HG02885 (cell line): ENCODE measurements around the gene CEP104.

Experiments used
- ATAC-seq: cut with Tn5 transposase; IDR thresholded peaks from one replicate; pipeline ENCODE4 v1.9.1; 2021; ENCODE audit warnings: mild to moderate bottlenecking; ENCODE audit not compliant: unreplicated experiment, poor library complexity

CEP104 gene

DNA sequence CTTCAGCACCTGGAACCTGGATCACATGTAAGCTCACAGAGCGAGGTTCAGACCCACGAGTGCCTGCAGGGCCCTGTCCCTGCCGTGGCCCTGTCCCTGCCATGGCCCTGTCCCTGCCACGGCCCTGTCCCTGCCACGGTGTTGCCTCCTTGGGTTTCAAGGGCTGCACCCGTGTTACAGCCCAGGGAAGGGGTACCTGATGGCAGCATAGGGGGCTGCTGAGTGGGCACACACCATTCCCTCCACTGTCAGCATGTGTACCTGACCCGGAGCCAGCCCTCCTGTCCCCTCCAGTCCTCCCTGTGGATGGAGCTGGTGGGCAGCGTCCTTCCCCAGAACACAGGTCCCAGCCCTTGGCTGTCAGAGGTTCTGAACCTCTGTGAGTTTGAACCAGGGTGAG lies 15.5 kb upstream of the CEP104 start:
- no peak for ATAC-seq

DNA sequence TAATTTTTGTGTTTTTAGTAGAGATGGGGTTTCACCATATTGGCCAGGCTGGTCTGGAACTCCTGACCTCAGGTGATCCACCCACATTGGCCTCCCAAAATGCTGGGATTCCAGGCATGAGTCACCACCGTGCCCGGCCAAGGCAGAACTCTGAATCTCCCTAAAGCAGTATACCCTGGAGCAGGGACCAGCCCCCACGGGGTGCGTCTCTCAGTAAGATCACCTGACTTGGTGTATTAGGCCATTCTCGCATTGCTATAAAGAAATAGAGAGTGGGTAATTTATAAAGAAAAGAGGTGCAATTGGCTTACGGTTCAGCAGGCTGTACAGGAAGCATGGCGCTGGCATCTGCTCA lies 14.4 kb upstream of the CEP104 start:
- ATAC-seq, result no peak

DNA sequence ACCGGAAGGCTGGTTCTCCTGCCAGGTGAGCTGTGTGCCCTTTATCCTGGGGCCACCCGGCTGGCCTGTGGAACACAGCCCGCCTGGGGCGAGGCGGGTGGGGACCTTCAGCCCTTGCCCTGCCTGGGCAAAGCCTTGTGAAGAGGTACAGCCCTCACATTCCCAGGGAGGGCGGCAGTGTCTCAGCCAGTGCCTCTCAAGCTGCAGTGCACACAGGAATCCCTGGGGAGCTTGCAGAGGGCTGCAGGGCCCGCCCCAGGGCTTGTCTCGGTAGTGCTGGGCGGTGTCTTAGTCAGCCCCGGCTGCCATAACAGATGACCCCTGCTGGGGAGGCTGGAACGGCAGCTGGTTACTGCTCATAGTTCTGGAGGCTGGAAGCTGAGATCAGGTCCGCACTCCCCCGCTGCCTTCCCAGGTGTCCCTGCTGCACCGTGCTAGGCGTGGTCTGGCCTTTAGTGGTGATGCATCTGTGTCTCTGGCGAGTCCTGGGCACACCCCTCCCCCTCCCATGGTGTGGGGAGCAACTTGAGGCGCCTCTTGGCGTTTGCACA lies 12.8 kb upstream of the CEP104 start:
- no peak for ATAC-seq

DNA sequence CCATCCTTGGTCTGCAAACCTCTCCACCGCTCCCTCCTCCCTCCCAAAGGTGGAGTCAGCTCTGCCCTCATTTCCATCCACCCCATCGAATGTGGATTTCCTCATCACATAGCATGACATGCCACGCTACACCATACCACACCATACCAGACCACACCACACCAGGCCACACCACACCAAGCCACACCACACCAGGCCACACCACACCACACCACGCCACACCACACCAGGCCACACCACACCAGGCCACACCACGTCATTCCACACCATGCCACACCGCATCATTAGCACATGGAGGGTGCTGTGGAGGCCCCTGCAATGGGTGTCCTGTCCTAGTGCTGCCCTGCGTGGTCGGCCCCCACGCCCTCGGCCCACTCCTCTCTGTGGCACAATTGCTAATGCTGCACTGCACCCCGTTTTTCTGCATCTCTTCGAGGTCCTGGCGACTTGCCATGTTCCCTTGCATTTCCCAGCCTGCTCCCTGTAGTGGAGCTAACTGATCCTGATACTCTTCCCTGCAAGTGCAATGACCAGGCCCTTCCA lies 11.5 kb upstream of the CEP104 start:
- no peak for ATAC-seq

DNA sequence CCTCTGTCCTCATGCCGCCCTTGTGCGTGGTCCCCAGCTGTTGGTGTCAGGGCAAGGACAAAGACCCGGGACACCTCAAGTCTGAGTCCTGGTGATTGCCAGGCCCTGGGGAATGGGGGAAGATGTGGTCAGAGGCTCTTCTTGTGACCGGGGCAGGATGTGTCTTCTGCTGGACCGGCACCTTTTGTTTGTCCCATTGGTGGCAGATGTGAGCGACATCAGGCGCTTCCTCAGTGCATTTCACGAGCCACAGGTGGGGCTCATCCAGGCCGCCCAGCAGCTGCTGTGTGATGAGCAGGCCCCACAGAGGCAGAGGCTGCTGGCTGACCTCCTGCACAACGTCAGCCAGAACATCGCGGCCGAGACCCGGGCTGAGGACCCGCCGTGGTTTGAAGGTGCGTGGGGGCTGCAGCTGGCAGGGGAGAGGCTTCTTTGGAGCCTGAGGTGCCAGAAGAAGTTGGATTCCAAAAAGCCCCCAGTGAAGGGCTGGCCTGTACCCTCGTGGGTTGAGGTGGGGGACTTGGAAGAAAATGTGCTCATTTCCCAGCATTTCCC lies 8.7 kb upstream of the CEP104 start:
- ATAC-seq, result no peak

DNA sequence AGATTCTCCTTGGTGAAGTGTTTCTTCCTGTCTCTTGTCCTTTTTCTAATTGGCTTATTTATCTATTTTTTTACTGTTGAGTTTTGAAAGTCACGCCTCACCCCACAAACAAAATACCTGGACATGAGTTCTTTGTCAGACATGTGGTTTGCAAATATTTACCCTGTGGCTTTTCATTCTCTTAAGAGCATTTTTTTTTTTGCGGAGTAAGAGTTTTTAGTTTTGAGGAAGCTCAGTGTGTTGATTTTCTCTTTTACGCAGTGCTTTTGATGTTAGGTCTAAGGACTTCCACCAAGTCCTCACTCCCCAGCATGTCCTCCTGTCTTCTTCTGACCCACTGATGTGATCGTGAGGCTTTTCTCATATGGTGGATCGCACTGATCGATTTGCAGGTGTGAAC lies 7.9 kb upstream of the CEP104 start:
- ATAC-seq, result no peak

DNA sequence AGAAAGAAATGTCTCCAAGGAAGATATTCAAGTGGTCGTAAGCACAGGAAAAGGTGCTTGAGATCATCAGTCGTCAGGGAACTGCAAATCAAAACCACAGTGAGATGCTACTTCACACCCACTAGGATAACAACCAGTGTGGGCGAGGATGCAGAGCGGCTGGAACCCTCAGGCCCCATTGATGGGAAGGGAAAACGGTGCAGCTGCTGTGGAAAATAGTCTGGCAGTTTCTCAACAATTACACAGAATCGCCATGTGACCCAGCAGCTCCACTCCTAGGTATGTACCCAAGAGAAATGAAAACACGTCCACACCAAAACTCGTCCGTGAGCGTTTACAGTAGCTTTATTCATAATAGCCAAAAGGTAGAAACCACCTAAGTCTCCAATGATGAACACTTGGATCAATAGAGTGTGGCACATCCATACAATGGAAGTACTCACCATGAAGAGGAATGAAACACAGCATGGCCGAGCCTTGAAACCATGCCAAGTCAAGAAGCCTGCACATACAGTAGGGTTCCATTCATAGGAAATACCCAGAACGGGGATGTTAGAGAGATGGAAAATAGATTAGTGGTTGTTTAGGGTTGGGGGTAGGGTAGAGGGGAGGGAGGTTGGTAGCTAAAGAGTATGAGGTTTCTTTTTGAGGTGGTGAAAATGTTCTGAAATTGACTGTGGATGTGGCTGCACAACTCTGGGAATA lies 6.4 kb upstream of the CEP104 start:
- ATAC-seq, result no peak

DNA sequence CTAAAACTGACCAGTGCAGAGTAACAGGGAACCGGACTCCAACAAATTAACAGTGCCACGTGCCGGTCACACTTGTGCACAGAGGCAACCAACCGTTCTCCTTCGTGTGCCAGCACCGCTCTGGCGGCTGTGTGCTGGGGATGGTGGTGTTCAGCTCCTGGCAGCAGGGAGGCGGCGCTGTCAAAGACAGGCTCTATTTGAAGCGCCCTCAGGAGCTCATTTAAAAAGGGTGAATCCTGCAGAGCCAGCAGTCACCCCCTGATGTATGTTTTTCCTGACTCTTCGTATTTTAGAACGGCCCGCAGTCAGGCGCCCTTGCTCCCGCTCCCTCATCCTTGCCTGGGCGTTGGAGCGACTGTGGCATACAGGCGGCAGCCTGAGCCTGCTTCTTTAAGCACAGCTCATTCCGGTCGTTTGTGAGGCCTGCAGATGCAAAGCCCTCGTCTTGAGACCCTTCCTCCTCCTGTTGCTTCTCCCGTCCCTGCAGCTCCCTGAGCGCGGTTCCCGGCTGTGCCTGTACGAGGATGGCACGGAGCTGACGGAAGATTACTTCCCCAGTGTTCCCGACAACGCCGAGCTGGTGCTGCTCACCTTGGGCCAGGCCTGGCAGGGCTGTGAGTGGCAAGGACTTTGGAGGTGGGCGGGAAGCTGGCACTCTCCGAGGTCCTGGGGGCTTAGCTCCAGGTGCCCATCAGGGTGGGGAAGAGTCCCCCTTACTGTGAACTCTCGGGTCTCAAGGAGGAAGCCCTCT lies 1.4 kb upstream of the CEP104 start:
- no peak for ATAC-seq

DNA sequence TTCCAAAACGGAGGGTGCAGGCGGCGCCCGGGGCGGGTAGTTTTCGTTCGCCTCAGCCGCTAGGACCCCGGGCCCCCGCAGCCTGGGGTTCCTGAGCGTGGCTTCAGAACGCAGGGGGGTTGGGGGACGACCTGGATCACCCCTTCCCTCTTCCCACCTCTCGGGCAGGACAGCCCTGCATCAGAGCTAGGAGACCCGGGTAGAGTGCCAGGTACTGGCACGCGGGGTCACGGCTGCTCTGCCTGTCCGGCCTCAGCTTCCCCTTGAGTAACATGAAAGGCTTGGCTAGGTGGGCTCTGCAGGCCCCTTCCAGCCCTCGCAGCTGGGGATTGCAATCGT lies 749 bp upstream of the CEP104 start:
- no peak for ATAC-seq

DNA sequence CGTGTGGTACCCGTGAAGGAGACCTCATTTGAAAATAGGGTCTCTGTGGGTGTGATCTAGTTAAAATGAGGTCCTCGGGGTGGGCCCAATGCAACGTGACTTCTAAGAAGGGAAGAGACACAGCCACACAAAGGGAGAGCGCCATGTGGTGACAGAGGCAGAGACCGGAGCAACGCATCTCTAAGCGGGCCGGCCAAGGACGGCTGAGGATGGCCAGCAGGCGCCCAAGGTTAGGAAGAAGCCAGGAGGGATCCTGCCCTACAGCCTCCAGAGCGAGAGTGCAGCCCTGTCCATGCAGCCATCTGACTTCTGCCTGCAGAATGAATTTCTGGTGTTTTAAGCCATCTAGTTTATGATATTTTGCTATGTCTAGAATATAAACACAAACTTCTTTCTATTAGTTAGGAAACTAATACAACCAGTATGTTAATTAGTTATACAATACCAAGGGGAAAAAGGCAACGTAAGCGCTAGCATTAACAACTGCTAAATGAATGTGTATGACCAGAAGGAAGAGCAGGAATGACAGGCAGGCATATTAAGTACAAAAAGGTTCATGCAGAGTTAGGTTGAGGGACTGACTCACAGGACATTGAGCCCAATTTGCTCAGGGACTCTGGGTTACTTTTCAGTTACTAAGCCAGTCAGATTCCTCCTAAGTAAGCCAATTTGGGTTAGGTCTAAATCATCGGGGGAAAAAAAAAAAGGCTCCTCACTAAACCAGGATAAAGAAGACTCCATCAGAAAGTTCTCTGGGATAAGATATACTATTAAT lies 4.1 kb downstream of the CEP104 start:
- ATAC-seq, result no peak

DNA sequence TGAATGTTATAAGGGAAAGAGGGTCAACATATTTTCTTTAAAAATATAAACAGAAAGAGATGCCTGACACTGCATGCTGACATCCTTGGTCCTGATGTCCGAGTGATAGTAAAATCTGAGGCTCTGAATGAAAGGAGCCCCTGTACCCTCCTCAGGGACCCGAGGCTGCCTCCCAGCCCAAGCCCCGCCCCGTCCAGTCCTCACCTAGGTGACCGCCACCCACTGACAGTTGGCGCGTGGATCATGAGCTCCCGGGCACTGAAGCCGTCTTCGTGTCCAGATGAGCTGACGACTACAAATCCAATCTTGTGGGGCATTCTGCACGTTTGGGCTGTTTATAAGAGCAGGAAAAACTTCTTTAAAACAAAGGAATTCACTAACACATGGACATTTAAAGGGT lies 4.9 kb downstream of the CEP104 start:
- ATAC-seq, result no peak

DNA sequence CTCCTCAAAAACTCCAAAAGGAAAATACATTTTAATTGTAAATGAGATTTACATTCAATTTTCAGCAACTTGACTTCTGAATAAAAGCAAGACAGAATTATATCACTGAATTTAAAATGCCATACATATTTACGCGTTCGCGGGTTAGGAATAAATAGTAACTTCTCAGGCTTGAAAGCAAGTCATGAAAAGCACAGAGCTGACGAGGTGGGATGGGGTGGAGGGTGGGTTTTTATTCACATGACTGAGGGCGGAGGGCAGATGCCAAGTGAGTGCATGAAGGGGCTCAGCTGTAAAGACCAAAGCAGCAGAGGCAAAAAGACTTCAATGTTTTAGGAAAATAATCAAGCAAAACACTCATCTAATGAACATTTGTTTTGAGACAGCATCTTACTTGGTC lies 5.7 kb downstream of the CEP104 start:
- ATAC-seq, result no peak

DNA sequence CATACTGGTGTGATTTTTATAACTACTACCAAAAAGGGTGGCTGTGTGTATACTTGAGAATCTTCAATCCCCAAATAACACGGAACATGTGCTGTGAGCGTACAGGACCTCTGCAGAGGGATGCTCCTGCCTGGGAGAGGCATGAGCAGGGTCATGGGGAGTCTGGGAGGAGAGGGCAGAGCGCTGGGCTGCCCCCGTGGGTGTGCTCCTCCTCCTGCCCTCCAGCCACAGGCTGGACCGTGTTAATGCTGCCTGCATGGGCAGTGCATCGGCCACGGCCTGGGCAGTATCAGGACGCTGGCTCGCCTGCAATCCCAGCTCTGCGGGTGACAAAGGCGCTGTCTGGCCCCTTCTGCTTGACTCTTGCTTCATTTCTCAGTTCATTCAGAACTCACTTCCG lies 6.2 kb downstream of the CEP104 start:
- no peak for ATAC-seq

DNA sequence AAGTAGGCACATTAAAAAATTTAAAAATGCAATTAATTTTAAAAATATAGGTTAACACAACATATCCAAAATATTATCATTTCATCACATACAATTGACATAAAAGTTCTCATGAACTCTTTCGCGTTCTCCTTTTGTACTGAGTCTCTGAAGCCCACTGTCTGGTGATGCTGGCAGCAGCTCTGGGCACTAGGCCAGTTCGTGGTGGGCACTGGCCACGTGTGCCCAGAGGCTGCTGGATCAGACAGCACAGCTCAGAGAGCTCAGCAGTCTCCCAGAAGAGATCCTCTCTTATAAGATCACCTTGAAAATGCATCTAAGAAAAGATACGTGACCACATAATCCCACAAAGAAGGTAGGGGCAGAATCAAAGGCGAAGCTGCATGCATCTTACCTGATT lies 9.9 kb downstream of the CEP104 start:
- no peak for ATAC-seq

DNA sequence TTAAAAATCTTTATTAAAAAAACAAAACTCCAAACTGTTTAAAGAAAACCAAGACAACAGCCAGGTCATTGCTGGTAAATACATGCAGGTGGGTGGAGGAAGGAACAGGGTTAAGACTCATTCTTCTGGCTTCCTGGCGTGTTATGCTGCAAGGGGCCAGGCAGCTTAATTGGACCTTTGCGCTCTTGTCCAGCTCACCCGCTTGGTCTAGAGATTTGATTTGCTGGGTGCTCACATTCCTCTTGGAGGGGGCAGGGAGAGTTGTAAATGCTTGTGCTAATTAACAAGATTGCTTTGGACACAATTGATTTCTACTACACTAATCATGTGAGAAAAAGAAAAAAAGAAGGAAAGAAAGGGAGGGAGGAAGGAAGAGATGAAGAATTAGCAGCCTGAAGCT lies 10.5 kb downstream of the CEP104 start:
- ATAC-seq, result no peak

DNA sequence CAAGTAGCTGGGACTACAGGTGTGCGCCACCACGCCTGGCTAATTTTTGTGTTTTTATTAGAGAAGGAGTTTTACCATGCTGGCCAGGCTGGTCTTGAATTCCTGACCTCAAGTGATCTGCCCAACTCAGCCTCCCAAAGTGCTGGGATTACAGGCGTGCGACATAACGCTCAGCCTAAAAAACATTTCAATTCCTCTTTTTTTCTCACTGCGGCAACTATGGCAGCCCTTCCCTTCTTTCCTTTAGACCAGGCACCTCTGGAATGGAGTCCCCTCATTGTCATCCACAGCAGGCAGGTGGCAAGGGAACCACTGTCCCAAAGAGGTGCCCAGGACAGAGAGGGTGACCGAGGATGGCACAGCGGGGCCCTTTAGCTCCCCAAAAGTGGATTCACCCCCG lies 14.1 kb downstream of the CEP104 start:
- ATAC-seq, result no peak

DNA sequence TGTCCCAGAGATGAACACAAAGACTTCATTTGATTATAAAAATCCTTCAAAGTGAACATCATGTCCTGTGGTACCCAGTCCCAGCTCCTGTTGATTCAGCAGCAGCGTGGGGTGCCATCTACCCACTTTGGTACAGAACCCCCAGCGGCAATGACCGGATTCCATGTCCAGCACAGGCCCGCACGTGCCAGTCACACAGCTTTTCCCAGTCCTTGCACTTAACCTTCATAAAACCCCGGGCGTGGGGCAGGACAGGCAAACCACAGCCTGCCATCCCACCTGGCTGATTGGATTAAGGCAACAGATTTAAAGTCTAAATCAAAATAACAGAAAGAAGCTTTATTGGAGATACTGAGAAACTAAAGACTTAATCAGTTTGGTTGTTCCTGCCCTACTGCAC lies 15.5 kb downstream of the CEP104 start:
- no peak for ATAC-seq

DNA sequence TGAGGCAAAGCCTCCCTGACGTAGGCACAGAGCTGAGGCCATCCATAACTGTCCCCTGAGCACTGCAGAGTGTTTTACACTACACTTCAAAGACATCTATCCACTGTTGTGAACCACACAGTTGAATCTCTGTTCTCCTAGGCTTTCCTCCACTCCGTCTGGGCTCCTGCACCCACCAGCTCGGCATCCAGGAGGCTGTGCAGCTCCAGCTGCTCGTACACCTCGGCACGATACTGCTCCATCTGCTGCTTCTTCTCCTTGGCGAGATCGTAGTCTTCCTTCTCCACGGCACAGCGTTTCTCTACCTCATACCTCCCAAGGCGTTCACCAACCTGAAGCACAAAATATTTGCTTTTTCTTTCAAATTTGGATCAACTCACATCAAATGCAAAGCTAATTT lies 18.2 kb downstream of the CEP104 start:
- no peak for ATAC-seq

DNA sequence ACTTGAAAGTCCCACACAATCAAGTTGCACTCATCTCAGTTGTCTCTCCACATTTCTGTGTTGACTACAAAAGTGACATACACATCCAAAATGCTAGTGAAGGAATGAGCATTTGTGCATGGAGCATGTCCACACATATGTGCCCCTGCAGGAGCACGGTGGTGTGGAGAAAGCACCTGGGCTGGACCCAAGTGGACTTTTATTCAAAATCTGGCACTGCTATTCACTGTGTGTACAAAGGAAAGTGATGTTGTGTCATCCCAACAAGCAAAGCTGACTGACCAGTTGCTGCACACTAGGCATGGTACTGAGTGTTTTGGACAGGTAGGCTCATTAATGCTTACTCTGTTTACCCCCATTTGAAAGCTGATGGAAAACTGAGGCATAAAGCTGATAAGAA lies 19.3 kb downstream of the CEP104 start:
- no peak for ATAC-seq

DNA sequence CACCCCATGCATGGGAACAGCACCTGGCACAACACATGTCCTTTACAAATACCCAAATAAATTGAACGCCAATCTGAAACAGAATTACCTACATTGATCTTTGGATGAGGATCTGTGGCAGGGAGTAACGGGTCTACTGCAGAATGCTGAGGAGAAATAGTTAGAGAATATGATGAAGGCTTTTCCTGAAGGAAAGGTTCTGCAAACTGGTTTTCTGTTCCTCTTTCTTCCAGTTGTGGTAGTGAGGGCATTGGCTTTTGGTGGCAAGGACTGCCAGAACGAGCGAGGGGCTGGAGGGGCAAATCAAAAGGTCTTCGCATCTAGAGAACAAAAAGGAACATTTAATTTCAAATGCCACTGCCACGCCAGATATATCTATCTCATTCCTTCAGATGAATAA lies 19.8 kb downstream of the CEP104 start:
- no peak for ATAC-seq

DNA sequence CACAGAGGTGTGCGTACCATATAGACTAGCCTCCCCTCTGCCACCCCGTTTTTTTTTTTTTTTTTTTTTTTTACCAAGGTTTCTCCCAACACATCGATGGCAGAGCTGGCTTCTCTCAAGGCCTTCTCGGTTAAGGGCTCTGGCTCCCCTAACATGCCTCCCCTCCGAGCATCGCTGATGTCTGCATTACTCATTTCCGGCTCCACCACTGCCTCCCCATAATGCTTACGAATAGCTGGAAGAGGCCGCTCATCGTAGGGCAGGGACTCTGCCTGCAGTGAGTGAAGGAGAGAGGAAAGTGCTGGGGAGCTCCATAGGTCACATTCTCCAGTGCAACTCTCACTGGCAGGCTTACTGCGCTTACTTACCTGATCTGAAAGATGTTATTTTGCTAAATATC lies 20.6 kb downstream of the CEP104 start:
- no peak for ATAC-seq
